Mesothelial cell of epicardium (in vitro differentiated cells): ENCODE data around the gene PJA1. TPM values are rescaled to one million over a fixed set of nuclear protein-coding genes. Genes with fewer than 3 reads are reported as not detected.
A peak's percentile ranks its signal among the peaks of the same experiment; 100 is the strongest.

Experiments used
- DNase-seq, 2 experiments: peaks; one replicate each; pipeline ENCODE4 v3.0.0; 2021; ENCODE audit warnings: low spot score in 2 of 2; ENCODE audit not compliant: unreplicated experiment in 2 of 2
- H3K27ac Mint-ChIP-seq: 2 replicates; pipeline ENCODE4 v1.8.0; 2021; ENCODE audit warnings: mixed read lengths
- H3K27me3 Mint-ChIP-seq: 2 replicates; pipeline ENCODE4 v1.8.0; 2021; ENCODE audit warnings: low read depth, mixed read lengths
- H3K36me3 Mint-ChIP-seq: 2 replicates; pipeline ENCODE4 v1.8.0; 2021; ENCODE audit warnings: mixed read lengths
- H3K4me1 Mint-ChIP-seq: 2 replicates; pipeline ENCODE4 v1.8.0; 2021; ENCODE audit warnings: mixed read lengths
- H3K4me3 Mint-ChIP-seq: 2 replicates; pipeline ENCODE4 v1.8.0; 2021; ENCODE audit warnings: mild to moderate bottlenecking, moderate library complexity, mixed read lengths
- H3K9me3 Mint-ChIP-seq: 2 replicates; pipeline ENCODE4 v1.8.0; 2021; ENCODE audit warnings: mixed read lengths
- total RNA-seq: library from RNA; stranded (reverse); gene quantifications from 3 replicates; pipeline ENCODE4 v1.2.1, GENCODE V29; 2021
- TF ChIP-seq, protein P1 (sequence below): fragments of 200-600 bp; sonication (generic); IDR thresholded peaks from one replicate; pipeline ENCODE4 v1.5.0; 2021; ENCODE audit warnings: antibody characterized with exemption; ENCODE audit not compliant: unreplicated experiment

The PJA1 gene
- total RNA-seq, 1 donor from 2014 or later = 37.5 TPM

DNA sequence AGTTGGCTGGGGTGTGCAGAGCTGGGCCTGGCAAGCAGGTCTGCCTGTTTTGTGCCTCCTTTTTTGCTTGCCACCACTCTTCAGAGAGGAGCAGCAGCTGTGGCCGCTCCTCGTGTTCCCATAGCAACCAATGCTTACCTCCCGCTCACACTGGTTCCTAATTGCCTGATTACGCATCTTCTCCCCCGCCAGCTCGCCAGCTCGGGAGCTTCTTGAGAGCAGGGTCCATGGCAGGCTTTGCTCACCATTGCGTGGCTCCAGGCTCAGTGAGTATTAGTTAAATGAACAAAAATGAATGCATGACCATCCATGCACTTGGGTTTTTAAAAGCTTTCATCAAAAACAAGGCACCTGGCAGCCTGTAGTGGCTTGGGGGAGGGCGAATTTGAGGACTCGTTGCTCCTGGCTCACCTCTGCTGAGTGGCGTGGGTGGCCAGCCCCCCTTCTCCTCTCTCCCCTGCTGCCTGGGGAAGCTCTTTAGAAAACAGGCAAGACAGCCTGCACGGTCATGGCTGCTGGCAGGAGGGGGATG lies 14.2 kb upstream of the PJA1 start:
- H3K27me3 Mint-ChIP-seq = peaks cover 10% of the 10 kb centered on the region
- no peaks in the 10 kb centered on the region for H3K36me3 Mint-ChIP-seq
- no peak for DNase-seq
- H3K4me3 Mint-ChIP-seq = no peak overlapping the region
- H3K9me3 Mint-ChIP-seq = peaks cover 26% of the 10 kb centered on the region
- TF ChIP-seq, protein P1, sequence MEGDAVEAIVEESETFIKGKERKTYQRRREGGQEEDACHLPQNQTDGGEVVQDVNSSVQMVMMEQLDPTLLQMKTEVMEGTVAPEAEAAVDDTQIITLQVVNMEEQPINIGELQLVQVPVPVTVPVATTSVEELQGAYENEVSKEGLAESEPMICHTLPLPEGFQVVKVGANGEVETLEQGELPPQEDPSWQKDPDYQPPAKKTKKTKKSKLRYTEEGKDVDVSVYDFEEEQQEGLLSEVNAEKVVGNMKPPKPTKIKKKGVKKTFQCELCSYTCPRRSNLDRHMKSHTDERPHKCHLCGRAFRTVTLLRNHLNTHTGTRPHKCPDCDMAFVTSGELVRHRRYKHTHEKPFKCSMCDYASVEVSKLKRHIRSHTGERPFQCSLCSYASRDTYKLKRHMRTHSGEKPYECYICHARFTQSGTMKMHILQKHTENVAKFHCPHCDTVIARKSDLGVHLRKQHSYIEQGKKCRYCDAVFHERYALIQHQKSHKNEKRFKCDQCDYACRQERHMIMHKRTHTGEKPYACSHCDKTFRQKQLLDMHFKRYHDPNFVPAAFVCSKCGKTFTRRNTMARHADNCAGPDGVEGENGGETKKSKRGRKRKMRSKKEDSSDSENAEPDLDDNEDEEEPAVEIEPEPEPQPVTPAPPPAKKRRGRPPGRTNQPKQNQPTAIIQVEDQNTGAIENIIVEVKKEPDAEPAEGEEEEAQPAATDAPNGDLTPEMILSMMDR = no peak
- no peaks in the 10 kb centered on the region for H3K4me1 Mint-ChIP-seq
- H3K27ac Mint-ChIP-seq = no peak overlapping the region

DNA sequence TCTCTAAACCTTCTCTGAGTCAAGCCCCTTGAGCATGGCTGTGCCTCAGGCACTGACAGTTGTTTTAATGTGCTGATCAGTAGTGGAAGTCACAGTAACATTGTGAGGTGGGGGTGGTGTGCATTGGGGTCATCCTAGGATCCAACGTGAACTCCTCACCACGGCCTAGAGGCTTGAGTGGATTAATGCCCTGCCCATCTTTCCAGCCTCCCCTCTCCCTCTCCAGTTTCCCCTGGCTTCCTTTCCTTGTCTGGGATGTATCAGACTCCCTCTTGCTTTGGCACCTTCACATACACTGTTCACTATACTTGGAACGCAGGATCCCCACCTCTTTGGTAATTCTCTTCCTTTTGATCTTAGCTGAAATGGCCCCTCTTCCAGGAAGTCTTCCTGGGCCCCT lies 13.3 kb upstream of the PJA1 start:
- Mint-ChIP-seq H3K27me3 (peaks cover 10% of the 10 kb centered on the region), H3K36me3 (no peaks in the 10 kb centered on the region), H3K4me3 (no peak overlapping the region), H3K9me3 (peaks cover 26% of the 10 kb centered on the region), H3K4me1 (peaks cover 4% of the 10 kb centered on the region), H3K27ac (no peak overlapping the region)
- DNase-seq = no peak
- TF ChIP-seq, protein P1 = no peak

DNA sequence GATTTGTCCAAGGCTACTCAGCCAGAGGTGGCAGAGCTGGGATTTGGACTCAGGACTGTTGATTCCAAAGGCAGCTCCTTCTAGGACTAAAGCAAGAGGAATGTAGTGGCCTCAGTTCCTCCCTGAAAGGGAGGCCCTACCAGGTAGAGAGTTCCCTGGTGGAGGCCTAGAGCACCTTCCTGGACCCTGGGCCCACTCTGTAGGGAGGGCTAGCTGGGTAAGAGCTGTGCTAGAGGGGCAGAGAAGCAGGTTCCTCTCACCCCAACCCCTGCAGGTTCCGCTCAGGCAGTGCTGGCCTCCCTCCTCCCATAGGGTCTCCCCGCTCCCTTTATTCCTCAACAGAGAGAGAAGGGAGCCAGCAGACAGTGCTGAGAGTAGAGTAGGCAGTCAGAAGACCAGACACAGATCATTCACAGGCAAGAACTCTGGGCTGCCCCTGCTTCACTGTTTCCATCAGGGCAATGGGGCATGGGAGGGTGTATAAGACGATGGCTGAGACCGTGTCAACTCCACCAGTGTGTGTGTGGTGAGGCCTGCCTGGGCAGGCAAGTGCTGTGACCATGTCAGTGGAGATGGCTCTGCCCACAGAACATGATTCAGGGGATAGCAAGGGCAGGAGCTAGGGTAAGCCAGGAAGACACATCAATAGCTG lies 12.4 kb upstream of the PJA1 start:
- no peaks in the 10 kb centered on the region for H3K36me3 Mint-ChIP-seq
- no peak overlapping the region for H3K27ac Mint-ChIP-seq
- H3K9me3 Mint-ChIP-seq = peaks cover 26% of the 10 kb centered on the region
- peaks cover 4% of the 10 kb centered on the region for H3K4me1 Mint-ChIP-seq
- H3K27me3 Mint-ChIP-seq = peaks cover 10% of the 10 kb centered on the region
- TF ChIP-seq, protein P1 = no peak
- DNase-seq = no peak
- H3K4me3 Mint-ChIP-seq = no peak overlapping the region

DNA sequence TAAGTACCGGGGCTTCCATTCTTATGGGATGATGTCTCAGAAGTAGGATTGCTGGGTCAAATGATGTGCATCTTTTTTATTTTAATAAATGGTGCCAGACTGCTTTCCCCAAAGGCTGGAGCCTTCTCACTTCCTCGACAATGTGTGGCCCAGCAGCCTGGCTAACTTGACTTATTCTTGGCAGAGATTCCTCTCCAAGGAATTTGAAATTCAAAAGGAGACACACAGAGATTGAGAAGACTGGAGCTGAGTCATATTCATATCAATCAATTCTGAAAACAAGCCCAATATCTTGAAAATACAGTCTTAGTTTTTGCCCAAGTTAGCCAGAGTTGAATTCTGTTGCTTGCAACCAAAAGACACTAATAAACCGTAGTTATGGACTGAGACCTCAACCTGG lies 10.8 kb upstream of the PJA1 start:
- Mint-ChIP-seq H3K4me1 (peaks cover 4% of the 10 kb centered on the region), H3K9me3 (peaks cover 30% of the 10 kb centered on the region), H3K27me3 (peaks cover 9% of the 10 kb centered on the region), H3K27ac (no peak overlapping the region), H3K4me3 (no peak overlapping the region), H3K36me3 (no peaks in the 10 kb centered on the region)
- DNase-seq = no peak
- TF ChIP-seq, protein P1 = no peak

DNA sequence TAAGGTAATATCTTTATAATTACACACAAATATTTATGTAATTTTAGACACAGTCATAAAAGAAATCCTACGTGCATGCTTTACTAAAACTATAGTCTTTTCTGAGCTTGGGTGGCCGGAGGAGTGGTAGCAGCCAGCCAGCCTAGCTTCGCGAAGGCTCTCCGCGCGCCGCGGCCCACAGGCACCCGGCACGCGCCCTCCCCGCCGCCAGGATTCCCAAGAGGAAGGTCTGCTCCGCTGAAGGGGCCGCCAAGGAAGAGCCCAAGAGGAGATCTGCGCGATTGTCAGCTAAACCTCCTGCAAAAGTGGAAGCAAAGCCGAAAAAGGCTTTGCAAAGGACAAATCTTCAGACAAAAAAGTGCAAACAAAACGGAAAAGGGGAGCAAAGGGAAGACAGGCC lies 8.7 kb upstream of the PJA1 start:
- Mint-ChIP-seq H3K4me3 (peak overlapping the region; percentile 27), H3K4me1 (peaks cover 4% of the 10 kb centered on the region), H3K27ac (no peak overlapping the region), H3K36me3 (no peaks in the 10 kb centered on the region), H3K9me3 (peaks cover 36% of the 10 kb centered on the region), H3K27me3 (no peaks in the 10 kb centered on the region)
- TF ChIP-seq, protein P1 = no peak
- DNase-seq = no peak

DNA sequence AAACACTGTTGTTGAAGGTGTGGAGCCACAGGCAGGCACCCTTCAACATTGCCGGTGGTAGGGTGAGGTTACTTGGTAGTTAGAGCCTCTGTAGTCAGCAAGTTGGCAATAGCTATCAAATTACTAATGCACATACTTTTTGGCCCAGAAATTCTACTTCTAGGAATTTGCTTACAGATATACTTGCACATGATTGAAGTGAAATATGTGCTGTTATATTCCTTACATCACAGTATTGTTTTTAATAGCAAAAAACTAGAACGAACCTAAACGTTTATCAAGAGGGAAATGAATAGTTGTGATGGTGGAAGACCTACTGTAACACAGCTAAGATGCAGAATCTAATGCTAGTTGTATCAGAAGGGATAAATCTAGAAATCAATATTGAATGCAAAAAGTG lies 7.7 kb upstream of the PJA1 start:
- Mint-ChIP-seq H3K27ac (no peak overlapping the region), H3K4me3 (no peak overlapping the region), H3K27me3 (no peaks in the 10 kb centered on the region), H3K36me3 (no peaks in the 10 kb centered on the region), H3K9me3 (peaks cover 31% of the 10 kb centered on the region), H3K4me1 (peaks cover 4% of the 10 kb centered on the region)
- TF ChIP-seq, protein P1 = no peak
- no peak for DNase-seq
